GM21367 (cell line): ENCODE data around the gene CDC6.

Experiments
- ATAC-seq: cut with Tn5 transposase; IDR thresholded peaks from one replicate; pipeline ENCODE4 v1.9.1; 2021; ENCODE audit not compliant: unreplicated experiment

The CDC6 gene

GRCh38 chr17:40287494-40288369, at the start of gene CDC6:
TSS of gene CDC6 (plus strand) at chr17:40287879. CDS start at chr17:40289421, 1,542 bp downstream.
- ATAC-seq, result peak; percentile 84

- no peak for ATAC-seq
Measured at GRCh38 chr17:40241252-40241834, 46.3 kb upstream of the CDC6 start.

- ATAC-seq, result no peak
Measured at GRCh38 chr17:40242774-40243173, 44.9 kb upstream of the CDC6 start.

- ATAC-seq, result no peak
Measured at GRCh38 chr17:40243761-40244160, 43.9 kb upstream of the CDC6 start.

- no peak for ATAC-seq
Measured at GRCh38 chr17:40244255-40244654, 43.4 kb upstream of the CDC6 start.

- no peak for ATAC-seq
Measured at GRCh38 chr17:40247926-40248495, 39.7 kb upstream of the CDC6 start.

- ATAC-seq, result no peak
Measured at GRCh38 chr17:40248507-40248906, 39.2 kb upstream of the CDC6 start.

GRCh38 chr17:40251576-40251975, 36.1 kb upstream of the CDC6 start:
- ATAC-seq, result no peak

GRCh38 chr17:40253565-40253964, 34.1 kb upstream of the CDC6 start:
- no peak for ATAC-seq

GRCh38 chr17:40259505-40259904, 28.2 kb upstream of the CDC6 start:
- ATAC-seq, result no peak

- ATAC-seq, result no peak
Measured at GRCh38 chr17:40260528-40260927, 27.2 kb upstream of the CDC6 start.

GRCh38 chr17:40264458-40265185, 23.1 kb upstream of the CDC6 start:
- no peak for ATAC-seq

- no peak for ATAC-seq
Measured at GRCh38 chr17:40265337-40265736, 22.3 kb upstream of the CDC6 start.

GRCh38 chr17:40266882-40267281, 20.8 kb upstream of the CDC6 start:
- ATAC-seq, result no peak

- ATAC-seq, result no peak
Measured at GRCh38 chr17:40268141-40268712, 19.5 kb upstream of the CDC6 start.

- no peak for ATAC-seq
Measured at GRCh38 chr17:40278414-40278813, 9.3 kb upstream of the CDC6 start.

GRCh38 chr17:40279402-40279801, 8.3 kb upstream of the CDC6 start:
- no peak for ATAC-seq

- ATAC-seq, result no peak
Measured at GRCh38 chr17:40281663-40282062, 6.0 kb upstream of the CDC6 start.

- ATAC-seq, result no peak
Measured at GRCh38 chr17:40283662-40284061, 4.0 kb upstream of the CDC6 start.

- no peak for ATAC-seq
Measured at GRCh38 chr17:40284085-40284713, 3.5 kb upstream of the CDC6 start.

- ATAC-seq, result no peak
Measured at GRCh38 chr17:40286473-40286872, 1.2 kb upstream of the CDC6 start.
